Lower lobe of right lung (tissue), 2 donors: ENCODE measurements around the gene JAG1. TPM values are rescaled to one million over a fixed set of nuclear protein-coding genes. Genes with fewer than 3 reads are reported as not detected.

Experiments used
- ATAC-seq, 2 donors: fragments of 200-7000 bp; cut with Tn5 transposase; one replicate each; pipeline ENCODE4 v1.9.1; 2020 to 2022; ENCODE audit warnings: mild to moderate bottlenecking in 2 of 2, moderate library complexity in 2 of 2
- DNase-seq: peaks from one replicate; pipeline ENCODE4 v3.0.0-alpha.2; 2020
- H3K27ac ChIP-seq: fragments of 200-600 bp; one replicate; pipeline ENCODE4 v1.8.0; 2022
- H3K27me3 ChIP-seq: fragments of 200-600 bp; one replicate; pipeline ENCODE4 v1.8.0; 2022; ENCODE audit warnings: low read depth
- H3K36me3 ChIP-seq: fragments of 200-600 bp; one replicate; pipeline ENCODE4 v1.8.0; 2022; ENCODE audit warnings: mild to moderate bottlenecking
- H3K4me1 ChIP-seq: fragments of 200-600 bp; one replicate; pipeline ENCODE4 v1.8.0; 2022
- H3K4me3 ChIP-seq: fragments of 200-600 bp; one replicate; pipeline ENCODE4 v1.8.0; 2022; ENCODE audit warnings: mild to moderate bottlenecking
- H3K9me3 ChIP-seq: fragments of 200-600 bp; one replicate; pipeline ENCODE4 v1.8.0; 2022
- intact Hi-C: fragments of 100-400 bp; cut with DNase I; formaldehyde crosslinking; loops from one replicate; pipeline ENCODE4 v1.11.0; 2022
- total RNA-seq: library from RNA; stranded (reverse); fragmentation: NEBNext Ultra II Directional; extraction: Animal tissue kit (Norgen Biotek cat#: 25700); gene quantifications from one replicate; pipeline ENCODE4 v1.2.1, GENCODE V29; 2021
- TF ChIP-seq, protein P1 (sequence below): fragments of 200-600 bp; IDR thresholded peaks from one replicate; pipeline ENCODE4 v1.8.0; 2022; ENCODE audit warnings: antibody characterized with exemption, mild to moderate bottlenecking
- donor health status: DM: no; HTN: yes; CAD: no; lungs with severe emphysema.

Gene JAG1
- total RNA-seq, 1 donor from 2014 or later, result 60.1 TPM

DNA sequence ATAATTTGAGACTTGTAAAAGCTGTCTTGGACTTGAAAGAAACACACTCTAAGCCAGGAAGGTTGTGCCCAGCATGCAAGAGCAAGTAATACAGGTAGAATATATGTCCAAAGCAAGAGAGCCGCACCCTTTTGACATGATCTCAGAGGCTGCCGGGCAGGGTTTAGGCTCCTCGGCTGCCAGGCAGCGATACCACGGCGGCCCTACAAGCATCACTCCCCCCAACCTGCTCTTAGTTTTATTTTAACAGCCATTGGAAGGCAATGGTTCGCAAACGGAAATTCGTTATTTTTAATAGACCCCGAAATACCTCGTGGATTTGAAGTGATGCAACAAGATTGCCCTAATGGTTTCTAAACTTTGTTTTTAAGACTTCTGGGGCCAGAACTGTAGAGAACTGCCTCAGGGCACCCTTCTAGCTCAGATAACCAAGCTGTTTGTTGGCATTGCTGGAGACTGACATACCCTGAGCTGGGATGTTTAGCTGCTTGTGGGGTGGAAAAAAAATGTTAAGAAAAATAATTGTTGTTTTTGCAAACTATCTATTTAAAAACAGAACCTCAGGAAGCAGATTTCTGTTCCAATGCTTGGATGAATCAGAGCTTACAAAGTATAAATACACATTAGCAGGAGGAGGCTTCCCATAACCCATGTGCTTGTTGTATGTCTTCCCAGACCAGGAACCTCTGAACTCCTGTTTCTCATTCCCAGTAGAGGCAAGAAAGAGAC lies 39.0 kb downstream of the JAG1 start:
- ATAC-seq, result no peak
- H3K27ac ChIP-seq, result no peak overlapping the region
- no peak overlapping the region for H3K4me3 ChIP-seq
- peaks cover 13% of the 10 kb centered on the region for H3K36me3 ChIP-seq
- TF ChIP-seq, protein P1, sequence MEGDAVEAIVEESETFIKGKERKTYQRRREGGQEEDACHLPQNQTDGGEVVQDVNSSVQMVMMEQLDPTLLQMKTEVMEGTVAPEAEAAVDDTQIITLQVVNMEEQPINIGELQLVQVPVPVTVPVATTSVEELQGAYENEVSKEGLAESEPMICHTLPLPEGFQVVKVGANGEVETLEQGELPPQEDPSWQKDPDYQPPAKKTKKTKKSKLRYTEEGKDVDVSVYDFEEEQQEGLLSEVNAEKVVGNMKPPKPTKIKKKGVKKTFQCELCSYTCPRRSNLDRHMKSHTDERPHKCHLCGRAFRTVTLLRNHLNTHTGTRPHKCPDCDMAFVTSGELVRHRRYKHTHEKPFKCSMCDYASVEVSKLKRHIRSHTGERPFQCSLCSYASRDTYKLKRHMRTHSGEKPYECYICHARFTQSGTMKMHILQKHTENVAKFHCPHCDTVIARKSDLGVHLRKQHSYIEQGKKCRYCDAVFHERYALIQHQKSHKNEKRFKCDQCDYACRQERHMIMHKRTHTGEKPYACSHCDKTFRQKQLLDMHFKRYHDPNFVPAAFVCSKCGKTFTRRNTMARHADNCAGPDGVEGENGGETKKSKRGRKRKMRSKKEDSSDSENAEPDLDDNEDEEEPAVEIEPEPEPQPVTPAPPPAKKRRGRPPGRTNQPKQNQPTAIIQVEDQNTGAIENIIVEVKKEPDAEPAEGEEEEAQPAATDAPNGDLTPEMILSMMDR, result no peak
- no peaks in the 10 kb centered on the region for H3K27me3 ChIP-seq
- H3K4me1 ChIP-seq, result peaks cover 25% of the 10 kb centered on the region
- no peaks in the 10 kb centered on the region for H3K9me3 ChIP-seq
- DNase-seq, result no peak
- intact Hi-C loops, result no loop called here

DNA sequence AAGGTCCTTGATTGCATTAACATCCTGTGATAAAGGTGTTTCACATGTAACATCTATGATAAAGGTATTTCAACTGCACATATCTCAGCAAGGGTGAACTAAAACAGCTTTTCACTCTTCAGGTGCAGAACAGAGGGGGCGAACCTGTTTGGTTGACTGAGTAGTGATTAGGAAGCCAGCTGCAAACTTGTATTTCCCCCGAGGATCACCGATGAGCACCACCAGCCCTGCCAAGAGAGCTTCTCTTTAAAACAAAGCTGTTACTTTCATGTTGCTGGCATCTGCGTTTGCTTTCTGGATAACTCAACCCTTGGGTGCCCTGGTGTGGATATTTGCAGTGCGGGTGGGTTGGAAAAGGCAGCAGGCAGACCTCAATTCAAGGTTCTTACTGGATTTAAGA lies 39.6 kb downstream of the JAG1 start:
- Histone ChIP-seq H3K27ac (no peak overlapping the region), H3K4me1 (peaks cover 25% of the 10 kb centered on the region)
- no peak for ATAC-seq

DNA sequence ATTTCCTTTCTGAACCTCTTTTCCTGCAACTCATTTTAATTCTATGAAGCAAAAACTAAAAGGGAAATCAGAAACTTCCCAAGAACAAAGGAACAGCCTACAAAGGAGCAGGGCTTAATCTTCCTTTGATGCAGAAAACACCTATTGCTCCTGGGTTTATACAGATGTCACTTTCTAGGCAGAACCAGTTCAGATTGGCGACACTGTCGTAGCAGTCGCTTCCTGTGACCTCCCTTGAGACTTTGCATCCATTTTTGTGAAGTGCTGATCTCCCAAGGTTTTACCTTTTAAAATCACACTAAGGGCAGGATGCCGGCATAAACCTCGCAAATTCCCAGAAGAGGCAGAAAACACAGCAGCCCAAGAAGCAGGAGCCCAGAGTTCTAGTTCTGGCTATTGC lies 40.1 kb downstream of the JAG1 start:
- H3K4me3 ChIP-seq, result no peak overlapping the region
- intact Hi-C loops, result no loop called here
- no peaks in the 10 kb centered on the region for H3K9me3 ChIP-seq
- no peaks in the 10 kb centered on the region for H3K27me3 ChIP-seq
- ATAC-seq, result no peak
- DNase-seq, result no peak
- peaks cover 2% of the 10 kb centered on the region for H3K36me3 ChIP-seq
- TF ChIP-seq, protein P1, result no peak
- peaks cover 25% of the 10 kb centered on the region for H3K4me1 ChIP-seq
- H3K27ac ChIP-seq, result no peak overlapping the region

More for the DNA sequence above, 39.6 kb downstream of the JAG1 start:
- H3K9me3 ChIP-seq, result no peaks in the 10 kb centered on the region
- no peak overlapping the region for H3K4me3 ChIP-seq
- no peak for DNase-seq
- intact Hi-C loops, result no loop called here
- H3K27me3 ChIP-seq, result no peaks in the 10 kb centered on the region
- H3K36me3 ChIP-seq, result peaks cover 7% of the 10 kb centered on the region
- TF ChIP-seq, protein P1, result no peak

DNA sequence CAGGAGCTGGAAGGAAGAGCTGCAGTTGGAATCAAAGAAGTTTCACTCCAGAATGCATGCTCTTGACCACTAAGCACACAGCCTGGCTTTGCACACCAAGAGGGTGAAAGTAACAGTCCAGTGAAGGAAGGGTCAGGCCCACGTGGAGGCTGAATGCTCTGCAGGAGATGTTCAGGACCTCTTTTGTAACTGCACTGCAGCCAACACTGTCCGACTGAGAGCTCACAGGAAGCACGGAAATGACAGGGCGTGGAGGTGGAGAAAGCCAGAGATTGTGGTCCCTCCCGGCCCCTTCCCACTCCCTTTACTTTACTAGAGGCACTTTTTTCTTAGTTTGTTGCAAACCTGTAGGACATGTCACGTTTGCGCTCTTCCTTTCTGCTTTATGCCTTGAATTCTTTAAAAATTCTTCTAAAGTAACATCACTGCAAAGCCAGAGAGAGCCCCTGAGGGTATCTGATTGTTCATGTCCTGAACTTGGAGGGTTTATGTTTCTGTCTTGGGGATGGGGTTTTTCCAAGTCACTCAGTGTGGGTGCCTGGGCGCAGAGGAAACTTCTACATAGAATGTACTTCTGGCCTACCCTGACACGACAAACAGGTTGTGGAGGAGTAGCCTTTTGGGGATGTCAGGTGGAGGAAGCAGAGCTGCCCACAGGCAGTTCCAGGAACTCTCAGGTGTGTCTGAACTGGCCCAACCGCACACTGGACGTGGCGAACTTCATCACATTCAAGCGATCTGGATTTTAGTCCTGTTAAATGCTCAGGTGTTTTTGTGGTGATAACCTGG lies 40.9 kb downstream of the JAG1 start:
- intact Hi-C loops, result no loop called here
- H3K36me3 ChIP-seq, result no peaks in the 10 kb centered on the region
- no peaks in the 10 kb centered on the region for H3K27me3 ChIP-seq
- H3K27ac ChIP-seq, result no peak overlapping the region
- H3K4me1 ChIP-seq, result peaks cover 25% of the 10 kb centered on the region
- no peaks in the 10 kb centered on the region for H3K9me3 ChIP-seq
- ATAC-seq (no peak), DNase-seq (no peak)
- H3K4me3 ChIP-seq, result no peak overlapping the region
- TF ChIP-seq, protein P1, result no peak

DNA sequence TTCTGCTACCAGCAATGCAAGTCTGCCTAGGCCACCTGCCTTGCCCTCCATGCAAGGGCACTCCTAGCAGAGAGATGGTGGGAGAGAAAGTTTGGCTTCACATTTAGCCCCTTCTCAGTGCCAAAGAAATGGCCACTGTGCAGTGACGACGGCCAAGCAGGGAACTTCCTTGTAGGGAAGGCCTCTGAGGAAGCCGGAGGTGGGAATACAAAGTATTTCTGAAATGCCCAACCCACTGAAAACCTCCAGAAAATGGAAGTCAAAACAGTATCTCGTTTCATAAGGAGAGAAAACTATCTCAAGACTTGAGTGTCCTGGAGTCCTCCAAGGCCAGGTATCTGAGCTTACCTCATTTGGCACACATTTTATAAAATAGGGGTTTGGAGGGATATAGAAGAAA lies 42.7 kb downstream of the JAG1 start:
- H3K27ac ChIP-seq, result no peak overlapping the region
- intact Hi-C loops, result no loop called here
- H3K9me3 ChIP-seq, result no peaks in the 10 kb centered on the region
- TF ChIP-seq, protein P1, result no peak
- peaks cover 8% of the 10 kb centered on the region for H3K4me1 ChIP-seq
- H3K36me3 ChIP-seq, result no peaks in the 10 kb centered on the region
- DNase-seq, result no peak
- no peak for ATAC-seq
- H3K4me3 ChIP-seq, result no peak overlapping the region
- no peaks in the 10 kb centered on the region for H3K27me3 ChIP-seq
